ENCODE data around the gene ITPR2.

The ITPR2 gene

DNA sequence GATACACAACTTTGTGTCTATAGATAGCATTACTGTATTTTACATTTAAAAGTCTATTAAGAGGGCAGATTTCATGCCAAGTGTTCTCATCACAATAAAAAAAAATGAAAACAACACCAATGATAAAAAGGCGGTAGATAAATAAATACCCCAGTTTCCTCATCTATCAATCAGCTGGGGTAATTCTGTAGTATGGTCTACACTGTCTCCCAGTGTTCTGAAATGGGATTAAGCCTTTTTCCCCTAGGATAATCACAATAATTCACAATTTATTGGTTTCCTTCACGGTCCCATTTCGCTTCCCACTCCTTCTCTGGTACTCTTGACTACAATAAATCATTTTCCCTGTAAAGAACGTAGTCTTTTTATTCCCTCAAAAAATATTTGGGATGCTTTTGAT is 523.4 kb downstream of the ITPR2 start:
- Histone ChIP-seq H3K4me1 (no peaks in the 10 kb centered on the region), H3K9me3 (no peaks in the 10 kb centered on the region), H3K27me3 (no peaks in the 10 kb centered on the region), H3K36me3 (no peaks in the 10 kb centered on the region), H3K4me3 (ENCODE audit: low read depth, low read length) (no peak overlapping the region)
- DNase-seq = no peak
- TF ChIP-seq, protein P1, sequence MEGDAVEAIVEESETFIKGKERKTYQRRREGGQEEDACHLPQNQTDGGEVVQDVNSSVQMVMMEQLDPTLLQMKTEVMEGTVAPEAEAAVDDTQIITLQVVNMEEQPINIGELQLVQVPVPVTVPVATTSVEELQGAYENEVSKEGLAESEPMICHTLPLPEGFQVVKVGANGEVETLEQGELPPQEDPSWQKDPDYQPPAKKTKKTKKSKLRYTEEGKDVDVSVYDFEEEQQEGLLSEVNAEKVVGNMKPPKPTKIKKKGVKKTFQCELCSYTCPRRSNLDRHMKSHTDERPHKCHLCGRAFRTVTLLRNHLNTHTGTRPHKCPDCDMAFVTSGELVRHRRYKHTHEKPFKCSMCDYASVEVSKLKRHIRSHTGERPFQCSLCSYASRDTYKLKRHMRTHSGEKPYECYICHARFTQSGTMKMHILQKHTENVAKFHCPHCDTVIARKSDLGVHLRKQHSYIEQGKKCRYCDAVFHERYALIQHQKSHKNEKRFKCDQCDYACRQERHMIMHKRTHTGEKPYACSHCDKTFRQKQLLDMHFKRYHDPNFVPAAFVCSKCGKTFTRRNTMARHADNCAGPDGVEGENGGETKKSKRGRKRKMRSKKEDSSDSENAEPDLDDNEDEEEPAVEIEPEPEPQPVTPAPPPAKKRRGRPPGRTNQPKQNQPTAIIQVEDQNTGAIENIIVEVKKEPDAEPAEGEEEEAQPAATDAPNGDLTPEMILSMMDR (IDR thresholded peaks at IDR 0.05; ENCODE audit: low read depth, low read length) = 0 out of 2 replicates have a peak, but pooled peaks have one; percentile 6

DNA sequence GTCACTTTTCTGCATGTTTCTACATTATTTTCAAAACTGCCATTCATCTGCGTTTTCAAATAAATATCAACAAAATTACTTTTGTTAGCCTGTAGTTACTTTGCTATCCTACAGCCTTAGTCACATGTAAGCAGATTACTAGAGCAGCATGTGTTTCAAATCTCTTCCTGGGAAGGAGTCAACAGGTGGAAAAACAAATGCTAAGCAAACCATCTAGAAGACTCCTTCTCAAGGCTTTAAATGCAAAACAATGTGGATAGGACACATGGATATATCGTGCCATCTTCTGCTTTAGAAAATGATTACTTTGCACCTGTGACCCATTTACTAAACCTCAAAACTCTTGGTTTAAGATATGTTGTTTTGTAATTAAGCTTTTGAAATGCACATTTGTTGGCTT is 528.7 kb downstream of the ITPR2 start:
- Histone ChIP-seq H3K4me3 (ENCODE audit: low read depth, low read length) (no peak overlapping the region), H3K4me1 (peaks cover 4% of the 10 kb centered on the region), H3K36me3 (no peaks in the 10 kb centered on the region), H3K27me3 (no peaks in the 10 kb centered on the region), H3K9me3 (no peaks in the 10 kb centered on the region)
- no peak for DNase-seq
- TF ChIP-seq, protein P1 (IDR thresholded peaks at IDR 0.05; ENCODE audit: low read depth, low read length) = no peak

DNA sequence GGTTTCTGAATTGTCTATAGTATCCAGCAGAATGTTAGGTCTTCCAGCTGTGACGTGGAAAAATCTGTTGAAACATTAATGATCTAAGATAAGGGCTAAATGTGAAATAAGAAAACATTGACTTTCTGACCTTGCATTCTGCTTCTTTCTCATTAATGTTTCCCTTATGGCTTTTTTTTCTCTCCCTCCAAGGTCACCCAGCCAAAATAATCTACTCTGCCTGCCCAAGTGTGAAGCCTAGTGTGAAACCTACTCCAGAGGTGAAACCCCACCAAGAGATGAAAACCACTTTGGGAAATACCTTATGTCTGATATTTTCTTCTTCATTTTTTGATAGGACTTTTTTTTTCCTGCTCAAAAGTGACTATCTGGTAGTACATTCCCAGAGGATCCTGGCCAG is 529.6 kb downstream of the ITPR2 start:
- Histone ChIP-seq H3K4me3 (ENCODE audit: low read depth, low read length) (no peak overlapping the region), H3K9me3 (no peaks in the 10 kb centered on the region), H3K4me1 (peaks cover 10% of the 10 kb centered on the region), H3K36me3 (no peaks in the 10 kb centered on the region), H3K27me3 (no peaks in the 10 kb centered on the region)
- DNase-seq = no peak
- TF ChIP-seq, protein P1 (IDR thresholded peaks at IDR 0.05; ENCODE audit: low read depth, low read length) = no peak

DNA sequence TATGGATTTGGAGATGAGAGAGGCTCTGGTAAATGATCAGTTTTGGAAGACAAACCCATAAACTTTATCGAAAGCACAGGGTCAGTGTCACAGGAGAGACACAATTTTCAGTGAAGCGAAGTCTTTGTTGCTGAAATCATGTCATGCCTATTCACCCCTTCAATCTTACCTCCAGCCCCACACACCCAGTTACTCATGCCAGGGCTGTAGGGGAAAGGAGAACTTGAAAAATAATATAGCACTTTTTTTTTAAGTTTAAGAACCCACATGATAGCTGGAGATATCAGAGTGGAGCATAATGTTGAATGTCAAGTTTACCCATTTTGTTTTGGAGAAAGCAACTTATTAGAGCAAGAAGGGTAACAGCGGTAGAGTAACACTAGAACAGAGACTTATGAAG is 530.2 kb downstream of the ITPR2 start:
- no peaks in the 10 kb centered on the region for H3K36me3 ChIP-seq
- peaks cover 10% of the 10 kb centered on the region for H3K4me1 ChIP-seq
- no peaks in the 10 kb centered on the region for H3K27me3 ChIP-seq
- no peaks in the 10 kb centered on the region for H3K9me3 ChIP-seq
- no peak for DNase-seq
- H3K4me3 ChIP-seq (ENCODE audit: low read depth, low read length) = no peak overlapping the region
- TF ChIP-seq, protein P1 (IDR thresholded peaks at IDR 0.05; ENCODE audit: low read depth, low read length) = no peak

DNA sequence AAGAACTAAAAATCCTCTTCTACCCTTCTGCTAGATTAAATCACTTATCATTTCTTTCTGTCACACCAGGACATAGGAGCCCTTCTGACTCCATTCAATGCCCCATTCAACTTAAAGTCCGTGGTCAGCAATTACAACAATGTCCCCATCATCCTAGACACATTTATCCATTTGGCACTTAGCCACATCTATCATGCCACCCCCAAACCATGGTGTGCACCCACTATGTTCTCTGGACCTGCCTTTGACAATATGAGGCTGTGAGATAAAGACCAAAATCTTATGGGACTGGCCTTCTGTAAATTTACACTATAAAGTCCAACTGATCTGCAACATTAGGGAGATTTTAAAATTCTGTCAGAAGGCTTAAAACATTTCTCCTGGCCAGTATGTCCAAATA is 533.2 kb downstream of the ITPR2 start:
- no peaks in the 10 kb centered on the region for H3K27me3 ChIP-seq
- H3K36me3 ChIP-seq = no peaks in the 10 kb centered on the region
- H3K4me3 ChIP-seq (ENCODE audit: low read depth, low read length) = no peak overlapping the region
- TF ChIP-seq, protein P1 (IDR thresholded peaks at IDR 0.05; ENCODE audit: low read depth, low read length) = no peak
- peaks cover 10% of the 10 kb centered on the region for H3K4me1 ChIP-seq
- H3K9me3 ChIP-seq = no peaks in the 10 kb centered on the region
- DNase-seq = no peak

DNA sequence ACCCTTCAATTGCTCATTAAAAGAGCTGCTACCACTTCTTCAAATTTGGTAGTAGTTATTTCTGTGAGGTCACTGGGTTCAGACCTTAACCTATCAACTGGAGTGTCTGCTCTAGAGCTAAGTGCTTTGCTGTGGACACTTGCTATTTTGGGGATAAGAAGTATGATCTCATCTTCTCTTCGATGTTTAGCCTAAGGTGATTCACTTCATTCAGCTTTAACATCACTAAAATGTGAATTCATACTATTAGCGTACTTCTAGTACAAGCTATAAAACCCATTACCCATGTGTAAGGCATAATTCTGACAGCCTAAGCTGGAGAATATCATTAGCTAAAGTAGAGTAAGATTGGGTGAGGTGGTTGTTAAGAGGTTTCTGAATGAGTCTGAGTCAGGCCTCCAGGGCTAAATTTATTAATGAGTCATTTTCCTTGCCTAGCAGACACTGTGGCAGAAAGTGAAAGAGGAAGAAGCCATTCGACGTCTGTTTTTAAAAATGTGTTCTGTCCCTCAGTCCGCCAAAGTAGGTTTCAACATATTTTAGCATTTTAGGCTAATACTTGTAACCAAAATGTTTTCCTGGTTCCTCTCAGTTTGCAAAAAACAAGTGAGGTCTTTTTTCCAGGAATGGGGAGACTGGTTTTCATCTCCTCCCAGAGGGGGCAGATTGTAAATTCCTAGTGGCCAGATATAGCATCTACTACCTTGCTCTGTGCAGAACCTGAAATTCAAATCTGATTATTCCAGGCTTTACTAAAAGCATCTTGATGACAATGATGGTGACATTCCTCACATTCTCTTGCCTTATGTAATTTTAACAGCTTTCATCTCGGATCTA is 534.0 kb downstream of the ITPR2 start:
- DNase-seq = no peak
- no peaks in the 10 kb centered on the region for H3K27me3 ChIP-seq
- H3K4me3 ChIP-seq (ENCODE audit: low read depth, low read length) = peak overlapping the region; percentile 19; the same call in 1 of the 2 replicates
- peaks cover 10% of the 10 kb centered on the region for H3K4me1 ChIP-seq
- TF ChIP-seq, protein P1 (IDR thresholded peaks at IDR 0.05; ENCODE audit: low read depth, low read length) = peak; percentile 33
- H3K9me3 ChIP-seq = no peaks in the 10 kb centered on the region
- no peaks in the 10 kb centered on the region for H3K36me3 ChIP-seq
